ENCODE results near the gene LDB1.

GRCh38 chr10:102133373-102134195 is 13.4 kb upstream of the LDB1 start:
- no peak for TF ChIP-seq CTCF (IDR thresholded peaks at IDR 0.05)
- no peak for TF ChIP-seq POLR2AphosphoS5 (IDR thresholded peaks at IDR 0.05)
- no peak for TF ChIP-seq POLR2A (IDR thresholded peaks at IDR 0.05)
- no peak for TF ChIP-seq EP300 (IDR thresholded peaks at IDR 0.05)

Measured in suprapubic skin (tissue), 4 donors.